Transverse colon (tissue), 4 donors: ENCODE data around the gene PSMD7. TPM values are rescaled to one million over a fixed set of nuclear protein-coding genes. Genes with fewer than 3 reads are reported as not detected.
"Not testable (repeated sequence)": the region's sequence is repeated elsewhere in the genome, so short reads cannot be mapped to it uniquely, and the experiment has no call there.

Source experiments
- DNase-seq: peaks from one replicate; pipeline ENCODE4 v3.0.0-alpha.2; 2019
- H3K27ac ChIP-seq, 4 donors: fragments of 200-600 bp; sonication (generic); 2 replicates each; pipeline ENCODE4 v1.5.1; 2016 to 2018; ENCODE audit warnings: inconsistent platforms in 4 of 4
- H3K27me3 ChIP-seq: fragments of 200-600 bp; sonication (generic); 2 replicates; pipeline ENCODE4 v1.5.1; 2017; ENCODE audit warnings: inconsistent platforms
- H3K36me3 ChIP-seq, 4 donors: fragments of 200-600 bp; sonication (generic); 2 replicates each; pipeline ENCODE4 v1.5.1; 2017 to 2019; ENCODE audit warnings: inconsistent platforms in 4 of 4
- H3K4me1 ChIP-seq, 4 donors: fragments of 200-600 bp; sonication (generic); 2 replicates each; pipeline ENCODE4 v1.5.1; 2017 to 2020; ENCODE audit warnings: inconsistent platforms in 4 of 4
- H3K4me3 ChIP-seq, 4 donors: fragments of 200-600 bp; sonication (generic); 1 replicate in 1 of 4; 2 replicates in 3 of 4; pipeline versions ENCODE4 v1.5.1 to v1.6.1; 2017 to 2019; ENCODE audit warnings: inconsistent platforms in 4 of 4
- H3K9me3 ChIP-seq, 2 donors: fragments of 200-600 bp; sonication (generic); 2 replicates each; pipeline ENCODE4 v1.5.1; 2017 to 2019; ENCODE audit warnings: inconsistent platforms in 2 of 2
- CTCF ChIP-seq, 5 experiments: fragments of 200-600 bp in 3 of 5; fragments of 450-650 bp in 2 of 5; sonication (generic) in 3 of 5; IDR thresholded peaks; 1 replicate in 2 of 5; 2 replicates in 3 of 5; pipeline ENCODE4 v1.5.1; 2016 to 2017; ENCODE audit warnings: antibody characterized with exemption in 5 of 5, inconsistent platforms in 3 of 5, mild to moderate bottlenecking in 2 of 5, moderate library complexity in 1 of 5
- EP300 ChIP-seq: sonication (generic); formaldehyde crosslinking; IDR thresholded peaks from one replicate; pipeline ENCODE4 v1.6.1; 2017; ENCODE audit warnings: antibody characterized with exemption, low read depth
- POLR2A ChIP-seq: fragments of 450-650 bp; IDR thresholded peaks from one replicate; pipeline ENCODE4 v1.6.1; 2016; ENCODE audit warnings: antibody characterized with exemption, mild to moderate bottlenecking, moderate library complexity
- POLR2AphosphoS5 ChIP-seq, 3 donors: sonication (generic); formaldehyde crosslinking; IDR thresholded peaks; one replicate each; pipeline ENCODE4 v1.6.1; 2016; ENCODE audit warnings: antibody characterized with exemption in 3 of 3
- WGBS, 2 donors: methylation state at CpG; one replicate each; pipeline ENCODE4 v1.1.5; 2018; ENCODE audit warnings: low coverage in 1 of 2; 5-methylcytosine and 5-hydroxymethylcytosine counted together
- in situ Hi-C, 4 donors: fragments of 200-750 bp; cut with MboI; loops; one replicate each; pipeline versions ENCODE4 v1.15.0 to v1.15.1; 2017; ENCODE audit warnings: low sequenced_read_pairs in 3 of 4, low pct_ligation_motif_present in 1 of 4, low pct_unique_long_range_greater_than_20kb in 1 of 4
- intact Hi-C: fragments of 100-400 bp; cut with DNase I; formaldehyde crosslinking; loops from one replicate; pipeline ENCODE4 v1.15.1; 2023; ENCODE audit warnings: low total_unique reads
- total RNA-seq, 4 donors: library from RNA; depleted of rRNA; stranded (reverse); fragments of >200 nt; gene quantifications; one replicate each; pipeline ENCODE4 v1.1.0, GENCODE V29; 2016

PSMD7 gene
- total RNA-seq, 4 donors from 2014 or later = 32.2 to 145 (median 53.6) TPM

GRCh38 chr16:74325641-74326040, 29.0 kb downstream of the PSMD7 start:
- peaks cover 0 to 20% (median 0%) of the 10 kb centered on the region in 4 donors for H3K4me1 ChIP-seq
- no peaks in the 10 kb centered on the region for H3K9me3 ChIP-seq
- in situ Hi-C loops (no loop called here), intact Hi-C loops (no loop called here)
- H3K36me3 ChIP-seq = peaks cover 0 to 9% (median 0%) of the 10 kb centered on the region in 4 donors
- H3K27ac ChIP-seq = no peak overlapping the region
- H3K27me3 ChIP-seq = no peaks in the 10 kb centered on the region
- H3K4me3 ChIP-seq = no peak overlapping the region
- DNase-seq = no peak
- WGBS, 2 donors = 82 to 92% methylated on average over 2 to 10 of the region's 10 CpGs
- TF ChIP-seq CTCF (IDR thresholded peaks at IDR 0.05) (no peak), POLR2AphosphoS5 (IDR thresholded peaks at IDR 0.05) (no peak), EP300 (no peak), POLR2A (no peak)

- H3K27ac ChIP-seq, H3K27me3 ChIP-seq, in situ Hi-C loops, H3K4me1 ChIP-seq, DNase-seq, H3K4me3 ChIP-seq, intact Hi-C loops, H3K9me3 ChIP-seq: not testable (repeated sequence)
- peaks cover 0 to 14% (median 4%) of the 10 kb centered on the region in 4 donors for H3K36me3 ChIP-seq
- 76 to 95% methylated on average over 3 to 8 of the region's 9 CpGs for WGBS, 2 donors
Observed at GRCh38 chr16:74328346-74328745, 31.7 kb downstream of the PSMD7 start.

- H3K4me3 ChIP-seq, intact Hi-C loops, H3K27me3 ChIP-seq, H3K27ac ChIP-seq, DNase-seq, in situ Hi-C loops, H3K9me3 ChIP-seq, H3K4me1 ChIP-seq: not testable (repeated sequence)
- peaks cover 0 to 16% (median 7%) of the 10 kb centered on the region in 4 donors for H3K36me3 ChIP-seq
- WGBS, 2 donors = 63 to 83% methylated on average over 1 to 8 of the region's 8 CpGs
Observed at GRCh38 chr16:74332469-74332868, 35.9 kb downstream of the PSMD7 start.

- H3K4me3 ChIP-seq, DNase-seq, H3K9me3 ChIP-seq, H3K27me3 ChIP-seq, H3K4me1 ChIP-seq, intact Hi-C loops, H3K27ac ChIP-seq, in situ Hi-C loops: not testable (repeated sequence)
- 93% methylated on average over 3 of the region's 3 CpGs; no CpG with 5 or more reads in 1 of the 2 donors for WGBS, 2 donors
- H3K36me3 ChIP-seq = peaks cover 0 to 24% (median 10%) of the 10 kb centered on the region in 4 donors
Observed at GRCh38 chr16:74337506-74337905, 40.9 kb downstream of the PSMD7 start.

- intact Hi-C loops, DNase-seq, H3K27ac ChIP-seq, in situ Hi-C loops, H3K4me1 ChIP-seq, H3K9me3 ChIP-seq, H3K27me3 ChIP-seq, H3K4me3 ChIP-seq: not testable (repeated sequence)
- H3K36me3 ChIP-seq = peaks cover 0 to 34% (median 15%) of the 10 kb centered on the region in 4 donors
- 97 to 100% methylated on average over 1 to 10 of the region's 10 CpGs for WGBS, 2 donors
Observed at GRCh38 chr16:74339226-74339625, 42.6 kb downstream of the PSMD7 start.

- H3K36me3 ChIP-seq = peaks cover 0 to 38% (median 13%) of the 10 kb centered on the region in 4 donors
- H3K4me1 ChIP-seq, DNase-seq, H3K27me3 ChIP-seq, H3K9me3 ChIP-seq, H3K27ac ChIP-seq, intact Hi-C loops, H3K4me3 ChIP-seq, in situ Hi-C loops: not testable (repeated sequence)
- WGBS, 2 donors = 50 to 91% methylated on average over 2 to 4 of the region's 4 CpGs
Observed at GRCh38 chr16:74353038-74353437, 56.4 kb downstream of the PSMD7 start.

Other genes starting within 250 kb of the PSMD7 start
- gene NPIPB15, start 79.5 kb downstream of the PSMD7 start, total RNA-seq = 10 to 100 TPM in 2 of 4 donors, 1 to 10 TPM in 1, not detected in 1; 7.2 to 85.2 (median 36.3) TPM
- gene CLEC18B, start 124.7 kb downstream of the PSMD7 start, total RNA-seq = 1 to 10 TPM in 1 of 4 donors, under 1 TPM in 1, not detected in 2; 0.32 to 1.4 TPM